NCI-H2196 (cell line): ENCODE measurements around the gene SELE.

Experiments
- DNase-seq: peaks from one replicate; lab custom pipeline; 2025; ENCODE audit not compliant: unreplicated experiment; lab: John Stamatoyannopoulos, UW

Gene SELE

GRCh38 chr1:169733924-169734323, at the start of gene SELE:
Gene SELE (minus strand): TSS chr1:169734079. CDS start chr1:169733612, 467 bp downstream.
- DNase-seq = no peak

GRCh38 chr1:169782596-169782995, 48.7 kb upstream of the SELE start:
- DNase-seq = no peak

GRCh38 chr1:169779970-169780369, 46.1 kb upstream of the SELE start:
- DNase-seq = no peak

- DNase-seq = no peak
These were observed 45.3 kb upstream of the SELE start for GRCh38 chr1:169779150-169779549.

- peak; percentile 11 for DNase-seq
These were observed 42.6 kb upstream of the SELE start for GRCh38 chr1:169776440-169776839.

GRCh38 chr1:169768161-169768560, 34.3 kb upstream of the SELE start:
- DNase-seq = no peak

GRCh38 chr1:169765580-169766331, 31.9 kb upstream of the SELE start:
- no peak for DNase-seq

GRCh38 chr1:169764919-169765318, 31.0 kb upstream of the SELE start:
- DNase-seq = no peak

- no peak for DNase-seq
These were observed 28.8 kb upstream of the SELE start for GRCh38 chr1:169762699-169763098.

- no peak for DNase-seq
These were observed 25.2 kb upstream of the SELE start for GRCh38 chr1:169759038-169759437.

- DNase-seq = no peak
These were observed 19.7 kb upstream of the SELE start for GRCh38 chr1:169753549-169753948.

- no peak for DNase-seq
These were observed 16.2 kb upstream of the SELE start for GRCh38 chr1:169750041-169750440.

- no peak for DNase-seq
These were observed 12.7 kb upstream of the SELE start for GRCh38 chr1:169746550-169746949.

GRCh38 chr1:169745015-169745861, 11.4 kb upstream of the SELE start:
- no peak for DNase-seq

- DNase-seq = no peak
These were observed 8.0 kb upstream of the SELE start for GRCh38 chr1:169741666-169742394.

GRCh38 chr1:169739980-169740379, 6.1 kb upstream of the SELE start:
- no peak for DNase-seq

GRCh38 chr1:169731446-169731845, 2.4 kb downstream of the SELE start:
- no peak for DNase-seq

GRCh38 chr1:169729991-169730390, 3.9 kb downstream of the SELE start:
- no peak for DNase-seq

GRCh38 chr1:169727307-169727706, 6.6 kb downstream of the SELE start:
- no peak for DNase-seq

GRCh38 chr1:169726851-169727250, 7.0 kb downstream of the SELE start:
- DNase-seq = no peak

- no peak for DNase-seq
These were observed 7.9 kb downstream of the SELE start for GRCh38 chr1:169725930-169726329.

- no peak for DNase-seq
These were observed 9.7 kb downstream of the SELE start for GRCh38 chr1:169724168-169724567.
